ENCODE results near the gene ACP2. TPM values are rescaled to one million over a fixed set of nuclear protein-coding genes. Genes with fewer than 3 reads are reported as not detected.

ACP2 gene
- polyA plus RNA-seq, 1 of the 3 experiments (the other 2 are of a cell fraction), result 17.5 TPM

DNA sequence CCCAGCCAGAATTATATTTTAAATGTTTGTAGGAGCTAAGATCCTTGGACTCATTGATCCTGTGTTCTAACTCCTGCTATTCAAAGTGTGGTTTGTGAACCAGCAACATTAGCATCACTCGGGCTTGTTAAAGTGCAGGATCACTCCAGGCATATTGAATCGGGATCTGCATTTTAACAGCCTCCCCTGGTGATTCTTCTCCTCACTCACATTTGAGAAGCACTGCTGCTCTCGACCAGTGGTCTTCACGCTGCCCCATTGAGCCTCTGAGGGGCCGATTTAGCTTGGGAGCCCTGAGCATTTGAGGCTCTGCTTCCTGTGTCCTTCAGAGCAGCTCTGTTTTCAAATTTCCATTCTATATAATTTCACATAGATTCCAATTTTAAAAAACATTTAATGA is 32.2 kb upstream of the ACP2 start:
- H2AFZ ChIP-seq (ENCODE audit: low read depth), result no peak overlapping the region
- no peaks in the 10 kb centered on the region for H3K27me3 ChIP-seq (ENCODE audit: insufficient read depth)
- peaks cover 3% of the 10 kb centered on the region for H3F3A ChIP-seq (replicated peaks; ENCODE audit: insufficient read depth)
- TF ChIP-seq MEF2A (IDR thresholded peaks at IDR 0.05; ENCODE audit: borderline replicate concordance, low read depth) (no peak), TEAD4 (IDR thresholded peaks at IDR 0.05; ENCODE audit: borderline replicate concordance, insufficient read depth) (no peak), GABPA (IDR thresholded peaks at IDR 0.05; ENCODE audit: low read depth) (no peak)
- TF ChIP-seq, protein P1, sequence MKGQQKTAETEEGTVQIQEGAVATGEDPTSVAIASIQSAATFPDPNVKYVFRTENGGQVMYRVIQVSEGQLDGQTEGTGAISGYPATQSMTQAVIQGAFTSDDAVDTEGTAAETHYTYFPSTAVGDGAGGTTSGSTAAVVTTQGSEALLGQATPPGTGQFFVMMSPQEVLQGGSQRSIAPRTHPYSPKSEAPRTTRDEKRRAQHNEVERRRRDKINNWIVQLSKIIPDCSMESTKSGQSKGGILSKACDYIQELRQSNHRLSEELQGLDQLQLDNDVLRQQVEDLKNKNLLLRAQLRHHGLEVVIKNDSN (IDR thresholded peaks at IDR 0.05; ENCODE audit: borderline replicate concordance, low read depth), result no peak
- H3K36me3 ChIP-seq (replicated peaks in 1 of 2; ENCODE audit: control insufficient read depth in 1 of 2, insufficient read depth in 2 of 2, low read length in 1 of 2), result peaks cover 59 to 78% of the 10 kb centered on the region in 2 experiments
- H3K79me2 ChIP-seq (ENCODE audit: insufficient read depth), result no peaks in the 10 kb centered on the region
- H3K27ac ChIP-seq (ENCODE audit: low read depth in 2 of 2, low read length in 1 of 2), result no peak overlapping the region
- no peak overlapping the region for H3K9ac ChIP-seq
- ChIA-PET POLR2A (interaction anchor here (0.6 kb wide), 1 partner anchor 66 kb away, joined by 3 read pairs; the partner anchor contains the start of gene DDB2), CTCF (interaction anchor here (0.8 to 4.5 kb wide), 4 partner anchors 12 to 103 kb away, joined by 3 to 22 read pairs (median 4); no protein-coding TSS in a partner anchor)
- no peak overlapping the region for H3K4me2 ChIP-seq
- H3K4me1 ChIP-seq (ENCODE audit: control insufficient read depth in 1 of 2, insufficient read depth in 2 of 2, low read depth in 1 of 2, low read length in 1 of 2), result no peaks in the 10 kb centered on the region; a peak in 1 of 4 replicates
- no peaks in the 10 kb centered on the region for H3K9me3 ChIP-seq
- H3K9me2 ChIP-seq, result no peaks in the 10 kb centered on the region
- WGBS (ENCODE audit: low lambda C conversion rate), result 96% methylated on average over 3 of the region's 5 CpGs
- H4K20me1 ChIP-seq (ENCODE audit: insufficient read depth), result no peaks in the 10 kb centered on the region
- H3K4me3 ChIP-seq (ENCODE audit: low read depth in 2 of 2, low read length in 1 of 2), result no peak overlapping the region
- no peak for DNase-seq

DNA sequence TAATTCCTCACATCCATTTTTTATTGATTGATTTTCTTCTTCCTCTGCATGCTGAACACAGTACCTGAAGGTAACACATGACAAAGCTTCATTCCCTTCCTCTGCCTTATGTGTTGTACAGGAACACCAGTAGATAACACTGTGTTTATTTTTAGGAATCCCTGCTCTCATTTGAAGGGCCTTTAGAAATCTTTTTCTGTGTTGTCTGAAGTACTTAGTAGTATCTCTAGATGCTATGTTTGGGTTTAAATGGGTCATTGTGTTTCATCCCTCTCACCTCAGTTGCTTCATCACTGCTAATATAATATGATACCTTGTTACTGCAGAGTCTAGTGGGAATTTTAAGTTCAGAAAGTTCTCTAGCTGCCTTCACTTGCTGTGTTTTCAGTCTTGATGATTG is 31.5 kb upstream of the ACP2 start:
- TF ChIP-seq, protein P2, sequence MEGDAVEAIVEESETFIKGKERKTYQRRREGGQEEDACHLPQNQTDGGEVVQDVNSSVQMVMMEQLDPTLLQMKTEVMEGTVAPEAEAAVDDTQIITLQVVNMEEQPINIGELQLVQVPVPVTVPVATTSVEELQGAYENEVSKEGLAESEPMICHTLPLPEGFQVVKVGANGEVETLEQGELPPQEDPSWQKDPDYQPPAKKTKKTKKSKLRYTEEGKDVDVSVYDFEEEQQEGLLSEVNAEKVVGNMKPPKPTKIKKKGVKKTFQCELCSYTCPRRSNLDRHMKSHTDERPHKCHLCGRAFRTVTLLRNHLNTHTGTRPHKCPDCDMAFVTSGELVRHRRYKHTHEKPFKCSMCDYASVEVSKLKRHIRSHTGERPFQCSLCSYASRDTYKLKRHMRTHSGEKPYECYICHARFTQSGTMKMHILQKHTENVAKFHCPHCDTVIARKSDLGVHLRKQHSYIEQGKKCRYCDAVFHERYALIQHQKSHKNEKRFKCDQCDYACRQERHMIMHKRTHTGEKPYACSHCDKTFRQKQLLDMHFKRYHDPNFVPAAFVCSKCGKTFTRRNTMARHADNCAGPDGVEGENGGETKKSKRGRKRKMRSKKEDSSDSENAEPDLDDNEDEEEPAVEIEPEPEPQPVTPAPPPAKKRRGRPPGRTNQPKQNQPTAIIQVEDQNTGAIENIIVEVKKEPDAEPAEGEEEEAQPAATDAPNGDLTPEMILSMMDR (IDR thresholded peaks at IDR 0.05), result no peak
- TF ChIP-seq, protein P1 (IDR thresholded peaks at IDR 0.05; ENCODE audit: borderline replicate concordance, low read depth), result no peak
- no peak for TF ChIP-seq EP300 (IDR thresholded peaks at IDR 0.05; ENCODE audit: borderline replicate concordance in 1 of 2, low read depth in 1 of 2, low read length in 1 of 2)
- no peak for TF ChIP-seq RCOR1 (IDR thresholded peaks at IDR 0.05; ENCODE audit: low read length)
- TF ChIP-seq EZH2phosphoT487 (IDR thresholded peaks at IDR 0.05; ENCODE audit: borderline replicate concordance, low read depth), result no peak
- TF ChIP-seq TAF1 (IDR thresholded peaks at IDR 0.05; ENCODE audit: borderline replicate concordance, low read depth, low read length), result no peak
- TF ChIP-seq SMC3 (IDR thresholded peaks at IDR 0.05; ENCODE audit: low read depth, low read length), result no peak
- TF ChIP-seq RXRA (IDR thresholded peaks at IDR 0.05; ENCODE audit: borderline replicate concordance, low read depth), result no peak
- no peak for TF ChIP-seq NFIC (IDR thresholded peaks at IDR 0.05; ENCODE audit: borderline replicate concordance)
- no peak for TF ChIP-seq JUND (IDR thresholded peaks at IDR 0.05)
- TF ChIP-seq, protein P3, sequence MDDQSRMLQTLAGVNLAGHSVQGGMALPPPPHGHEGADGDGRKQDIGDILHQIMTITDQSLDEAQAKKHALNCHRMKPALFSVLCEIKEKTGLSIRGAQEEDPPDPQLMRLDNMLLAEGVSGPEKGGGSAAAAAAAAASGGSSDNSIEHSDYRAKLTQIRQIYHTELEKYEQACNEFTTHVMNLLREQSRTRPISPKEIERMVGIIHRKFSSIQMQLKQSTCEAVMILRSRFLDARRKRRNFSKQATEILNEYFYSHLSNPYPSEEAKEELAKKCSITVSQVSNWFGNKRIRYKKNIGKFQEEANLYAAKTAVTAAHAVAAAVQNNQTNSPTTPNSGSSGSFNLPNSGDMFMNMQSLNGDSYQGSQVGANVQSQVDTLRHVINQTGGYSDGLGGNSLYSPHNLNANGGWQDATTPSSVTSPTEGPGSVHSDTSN (IDR thresholded peaks at IDR 0.05), result no peak
- no peak for TF ChIP-seq YY1 (IDR thresholded peaks at IDR 0.05; ENCODE audit: low read depth)
- TF ChIP-seq FOXJ3 (CRISPR knock-in tag; IDR thresholded peaks at IDR 0.05), result no peak
- TF ChIP-seq POLR2AphosphoS5 (IDR thresholded peaks at IDR 0.05; ENCODE audit: low read depth, low read length), result no peak
- no peak for TF ChIP-seq SIN3A (IDR thresholded peaks at IDR 0.05; ENCODE audit: borderline replicate concordance, low read depth, low read length)
- no peak for TF ChIP-seq FOXM1 (IDR thresholded peaks at IDR 0.05; ENCODE audit: low read depth)
- no peak for TF ChIP-seq GATA2 (CRISPR knock-in tag; IDR thresholded peaks at IDR 0.05)
- no peak for TF ChIP-seq RFX5 (IDR thresholded peaks at IDR 0.05; ENCODE audit: low read length)
- TF ChIP-seq NRF1 (IDR thresholded peaks at IDR 0.05; ENCODE audit: low read depth, low read length), result no peak
- no peak for TF ChIP-seq FOSL2 (IDR thresholded peaks at IDR 0.05; ENCODE audit: borderline replicate concordance, low read depth)
- Histone ChIP-seq H3K4me3 (ENCODE audit: low read depth in 2 of 2, low read length in 1 of 2) (no peak overlapping the region), H3K36me3 (replicated peaks in 1 of 2; ENCODE audit: control insufficient read depth in 1 of 2, insufficient read depth in 2 of 2, low read length in 1 of 2) (peaks cover 57 to 74% of the 10 kb centered on the region in 2 experiments), H3K27me3 (ENCODE audit: insufficient read depth) (no peaks in the 10 kb centered on the region), H3K9me2 (no peaks in the 10 kb centered on the region), H3K9me3 (no peaks in the 10 kb centered on the region), H2AFZ (ENCODE audit: low read depth) (no peak overlapping the region), H3F3A (replicated peaks; ENCODE audit: insufficient read depth) (peaks cover 3% of the 10 kb centered on the region), H3K4me2 (no peak overlapping the region), H3K27ac (ENCODE audit: low read depth in 2 of 2, low read length in 1 of 2) (no peak overlapping the region), H3K4me1 (ENCODE audit: control insufficient read depth in 1 of 2, insufficient read depth in 2 of 2, low read depth in 1 of 2, low read length in 1 of 2) (no peaks in the 10 kb centered on the region; a peak in 1 of 4 replicates), H3K79me2 (ENCODE audit: insufficient read depth) (peaks cover 6% of the 10 kb centered on the region; the same call in 1 of the 2 replicates), H4K20me1 (ENCODE audit: insufficient read depth) (no peaks in the 10 kb centered on the region), H3K9ac (no peak overlapping the region)
- ChIA-PET CTCF (interaction anchor here (1.1 to 4.5 kb wide), 3 partner anchors 12 to 102 kb away, joined by 3 to 22 read pairs (median 4); no protein-coding TSS in a partner anchor), POLR2A (no interaction called here)
- DNase-seq, result no peak

Measured in SK-N-SH (cell line).